H1 (cell line): ENCODE measurements around the gene SPG7. TPM values are rescaled to one million over a fixed set of nuclear protein-coding genes. Genes with fewer than 3 reads are reported as not detected.

Source experiments
- ASH2L ChIP-seq: fragments of 200-600, 300-600 bp; sonication (generic); IDR thresholded peaks from one replicate; pipeline ENCODE4 v1.7.1; 2017; ENCODE audit warnings: low read length
- ATF2 ChIP-seq: IDR thresholded peaks from 2 replicates; pipeline ENCODE4 v1.6.1; 2012; ENCODE audit warnings: low read length, inconsistent platforms
- BCL11A ChIP-seq, 2 experiments: IDR thresholded peaks; one replicate each; pipeline ENCODE4 v1.6.1; 2011; ENCODE audit warnings: low read depth in 2 of 2, low read length in 2 of 2, mild to moderate bottlenecking in 2 of 2
- CEBPB ChIP-seq: IDR thresholded peaks from 2 replicates; pipeline ENCODE4 v1.6.1; 2012; ENCODE audit warnings: low read depth, low read length
- EGR1 ChIP-seq: IDR thresholded peaks from 2 replicates; pipeline ENCODE4 v1.6.1; 2011; ENCODE audit warnings: low read depth, low read length, borderline replicate concordance
- EZH2 ChIP-seq: fragments of 200-600 bp; sonication (generic); IDR thresholded peaks from 2 replicates; pipeline ENCODE4 v1.7.1; 2012; ENCODE audit warnings: low read depth, mild to moderate bottlenecking, moderate library complexity, low read length, inconsistent platforms; ENCODE audit not compliant: severe bottlenecking
- POLR2A ChIP-seq, 2 experiments: IDR thresholded peaks; 1 replicate in 1 of 2; 2 replicates in 1 of 2; pipeline ENCODE4 v1.6.1; 2011; ENCODE audit warnings: low read depth in 2 of 2, low read length in 2 of 2, mild to moderate bottlenecking in 2 of 2; ENCODE audit errors: control extremely low read depth in 1 of 2
- SUZ12 ChIP-seq: fragments of 200-600 bp; sonication (generic); IDR thresholded peaks from 2 replicates; pipeline ENCODE4 v1.6.1; 2012; ENCODE audit warnings: mild to moderate bottlenecking, inconsistent platforms, low read length, moderate library complexity, mixed read lengths
- TEAD4 ChIP-seq: IDR thresholded peaks from 2 replicates; pipeline ENCODE4 v1.6.1; 2012; ENCODE audit warnings: low read depth, low read length, inconsistent platforms, mixed read lengths
- YY1 ChIP-seq: IDR thresholded peaks from 2 replicates; pipeline ENCODE4 v1.6.1; 2011; ENCODE audit warnings: low read depth, mild to moderate bottlenecking, low read length
- polyA plus RNA-seq, 7 experiments: library from polyadenylated mRNA; depleted of rRNA in 3 of 7; stranded (reverse) in 5 of 7; unstranded in 2 of 7; fragments of >200 nt in 5 of 7; fragments of 200-250 nt in 2 of 7; gene quantifications; 1 replicate in 5 of 7; 2 replicates in 1 of 7; 4 replicates in 1 of 7; pipeline versions ENCODE4 v1.2.1 to v1.2.3, GENCODE V29; 2011 to 2013; ENCODE audit warnings: missing spikeins in 2 of 7, mixed read lengths in 2 of 7
- total RNA-seq: library from RNA; stranded (reverse); fragmentation: NEBNext Ultra II Directional; extraction: Animal tissue kit (Norgen Biotek cat#: 25700); gene quantifications from 2 replicates; pipeline ENCODE4 v1.2.1, GENCODE V29; 2021

SPG7 gene
- total and polyA plus RNA-seq, 2 of the 8 experiments (the other 6 are each of a cell fraction or from before 2014, with no cell fraction given): 72.1 to 113 TPM

- TF ChIP-seq ASH2L: no peak
- no peak for TF ChIP-seq EGR1
- no peak for TF ChIP-seq YY1
- no peak for TF ChIP-seq CEBPB
- TF ChIP-seq POLR2A (IDR thresholded peaks at IDR 0.05; ENCODE audit: control extremely low read depth in 1 of 2, low read depth in 2 of 2, low read length in 2 of 2): peak; percentile 35 to 49
- TF ChIP-seq SUZ12: no peak
- no peak; the same call in 1 of the 2 replicates for TF ChIP-seq ATF2
- TF ChIP-seq EZH2: no peak
- TF ChIP-seq TEAD4: no peak
- no peak for TF ChIP-seq BCL11A (IDR thresholded peaks at IDR 0.05; ENCODE audit: low read depth in 2 of 2, low read length in 2 of 2)
Measured at GRCh38 chr16:89563639-89564392, 55.6 kb downstream of the SPG7 start (continued).
